Neural progenitor cell (in vitro differentiated cells): ENCODE data around the gene NDUFS2. TPM values are rescaled to one million over a fixed set of nuclear protein-coding genes. Genes with fewer than 3 reads are reported as not detected.

Experiments
- DNase-seq: peaks from one replicate; pipeline ENCODE4 v3.0.0-alpha.2; 2016; ENCODE audit warnings: low spot score
- H2AFZ ChIP-seq: fragments of 200-600 bp; sonication (generic); replicated peaks from 2 replicates; pipeline ENCODE4 v1.6.1; 2016; ENCODE audit warnings: antibody characterized with exemption
- H3F3A ChIP-seq: fragments of 200-600 bp; sonication (generic); 2 replicates; pipeline ENCODE4 v1.6.1; 2016; ENCODE audit warnings: antibody characterized with exemption, low read depth
- H3K27ac ChIP-seq: fragments of 200-600 bp; sonication (generic); 2 replicates; pipeline ENCODE4 v1.5.1; 2016; ENCODE audit warnings: mild to moderate bottlenecking
- H3K27me3 ChIP-seq: fragments of 200-600 bp; sonication (generic); 2 replicates; pipeline ENCODE4 v1.6.1; 2016; ENCODE audit warnings: mild to moderate bottlenecking, moderate library complexity
- H3K36me3 ChIP-seq: fragments of 200-600 bp; sonication (generic); 2 replicates; pipeline ENCODE4 v1.5.1; 2016
- H3K4me1 ChIP-seq: fragments of 200-600 bp; sonication (generic); 2 replicates; pipeline ENCODE4 v1.6.1; 2016; ENCODE audit warnings: mixed run types
- H3K4me2 ChIP-seq: fragments of 200-600 bp; sonication (generic); 2 replicates; pipeline ENCODE4 v1.6.1; 2016
- H3K4me3 ChIP-seq: fragments of 200-600 bp; sonication (generic); 2 replicates; pipeline ENCODE4 v1.5.1; 2016
- H3K79me2 ChIP-seq: fragments of 200-600 bp; sonication (generic); 2 replicates; pipeline ENCODE4 v1.6.1; 2016; ENCODE audit warnings: low read depth
- H3K9ac ChIP-seq: fragments of 200-600 bp; sonication (generic); 2 replicates; pipeline ENCODE4 v1.6.1; 2016
- H3K9me3 ChIP-seq: fragments of 200-600 bp; sonication (generic); 2 replicates; pipeline ENCODE4 v1.5.1; 2016; ENCODE audit warnings: low read depth
- H4K20me1 ChIP-seq: fragments of 200-600 bp; sonication (generic); 2 replicates; pipeline ENCODE4 v1.6.1; 2016; ENCODE audit warnings: low read depth
- H3K27ac Mint-ChIP-seq: 3 replicates; pipeline ENCODE4 v1.8.0; 2021; ENCODE audit warnings: mixed read lengths
- H3K27me3 Mint-ChIP-seq: 2 replicates; pipeline ENCODE4 v1.8.0; 2022; ENCODE audit warnings: low read depth, mild to moderate bottlenecking, inconsistent platforms, moderate library complexity, mixed read lengths; ENCODE audit not compliant: insufficient read depth
- H3K36me3 Mint-ChIP-seq: 3 replicates; pipeline ENCODE4 v1.8.0; 2021; ENCODE audit warnings: mixed read lengths
- H3K4me1 Mint-ChIP-seq: 3 replicates; pipeline ENCODE4 v1.8.0; 2021; ENCODE audit warnings: mixed read lengths
- H3K4me3 Mint-ChIP-seq: 3 replicates; pipeline ENCODE4 v1.8.0; 2021; ENCODE audit warnings: mild to moderate bottlenecking, moderate library complexity, mixed read lengths
- H3K9me3 Mint-ChIP-seq: 3 replicates; pipeline ENCODE4 v1.8.0; 2020; ENCODE audit warnings: mixed read lengths
- CTCF ChIP-seq: fragments of 200-600 bp; sonication (generic); IDR thresholded peaks from 2 replicates; pipeline ENCODE4 v1.5.1; 2017; ENCODE audit warnings: antibody characterized with exemption, mild to moderate bottlenecking
- EZH2 ChIP-seq: fragments of 200-600 bp; sonication (generic); IDR thresholded peaks from 2 replicates; pipeline ENCODE4 v1.6.1; 2017; ENCODE audit warnings: antibody characterized with exemption, mild to moderate bottlenecking, moderate library complexity
- EZH2phosphoT487 ChIP-seq: fragments of 200-600 bp; sonication (generic); IDR thresholded peaks from 2 replicates; pipeline ENCODE4 v1.6.1; 2017; ENCODE audit warnings: antibody characterized with exemption
- total RNA-seq: library from RNA; depleted of rRNA; stranded (reverse); fragments of >200 nt; gene quantifications from 2 replicates; pipeline ENCODE4 v1.2.3, GENCODE V29; 2015; ENCODE audit warnings: low replicate concordance

NDUFS2 gene
- total RNA-seq, 1 donor from 2014 or later, result 107 TPM

DNA sequence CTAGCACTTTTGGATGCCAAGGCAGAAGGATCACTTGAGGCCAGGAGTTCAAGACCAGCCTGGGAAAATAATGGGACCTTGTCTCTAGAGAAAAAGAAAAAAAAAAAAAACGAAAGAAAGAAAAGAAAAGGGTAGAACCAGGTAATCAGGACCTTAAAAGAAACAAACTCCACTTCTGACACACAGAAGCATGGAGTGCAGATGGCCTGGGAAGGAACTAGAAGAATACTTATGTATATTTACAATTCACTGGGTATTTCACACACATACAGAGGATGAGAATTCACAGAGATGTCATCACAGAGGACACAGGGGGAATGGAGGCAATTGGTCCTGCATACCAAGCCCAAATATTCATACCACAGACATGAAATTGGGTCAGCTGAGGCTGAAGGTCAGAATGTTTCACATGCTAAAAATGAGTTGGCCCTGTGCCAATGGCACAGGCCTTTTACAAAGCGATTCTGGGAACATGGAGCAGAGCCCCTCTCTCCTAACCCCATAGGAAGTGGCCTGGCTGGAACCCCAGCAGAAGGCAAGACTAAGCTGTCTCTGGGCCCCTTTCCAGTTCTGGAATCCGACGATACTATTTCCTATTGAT, 29.3 kb upstream of the NDUFS2 start:
- Mint-ChIP-seq H3K27ac (no peak overlapping the region), H3K27me3 (no peaks in the 10 kb centered on the region), H3K4me3 (no peak overlapping the region), H3K9me3 (no peaks in the 10 kb centered on the region), H3K4me1 (peaks cover 24% of the 10 kb centered on the region), H3K36me3 (peaks cover 33% of the 10 kb centered on the region)
- peaks cover 5% of the 10 kb centered on the region for H3F3A ChIP-seq
- H3K4me2 ChIP-seq, result no peak overlapping the region
- H3K79me2 ChIP-seq, result no peaks in the 10 kb centered on the region
- DNase-seq, result no peak
- no peaks in the 10 kb centered on the region for H3K36me3 ChIP-seq
- H3K4me3 ChIP-seq, result no peak overlapping the region
- H3K9ac ChIP-seq, result no peak overlapping the region
- H3K4me1 ChIP-seq, result no peaks in the 10 kb centered on the region
- TF ChIP-seq CTCF (no peak), EZH2phosphoT487 (no peak), EZH2 (no peak)
- no peaks in the 10 kb centered on the region for H4K20me1 ChIP-seq
- H3K27ac ChIP-seq, result no peak overlapping the region
- no peak overlapping the region for H2AFZ ChIP-seq
- no peaks in the 10 kb centered on the region for H3K9me3 ChIP-seq
- H3K27me3 ChIP-seq, result peaks cover under 1% of the 10 kb centered on the region

DNA sequence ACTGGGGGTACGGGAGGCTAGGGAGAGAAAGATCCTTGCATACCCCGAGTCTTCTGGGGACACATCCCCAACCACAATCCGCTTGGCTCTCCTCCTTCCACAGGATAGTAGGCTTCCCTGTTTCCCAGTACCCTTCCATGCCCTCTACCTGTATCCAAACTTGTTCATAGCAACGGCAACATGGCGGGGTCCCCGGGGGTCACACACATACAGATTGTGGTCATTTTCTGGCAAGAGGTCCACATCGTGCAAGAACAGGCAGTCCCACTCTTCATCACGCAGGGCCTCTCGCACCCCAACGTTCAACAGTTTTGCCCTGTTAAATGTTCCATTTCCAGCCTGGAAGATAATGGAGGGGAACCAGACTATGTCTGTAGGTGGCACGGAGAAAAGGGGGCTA, 28.5 kb upstream of the NDUFS2 start:
- peaks cover 10% of the 10 kb centered on the region for H3F3A ChIP-seq
- no peaks in the 10 kb centered on the region for H3K36me3 ChIP-seq
- H2AFZ ChIP-seq, result no peak overlapping the region
- H3K9me3 ChIP-seq, result no peaks in the 10 kb centered on the region
- Mint-ChIP-seq H3K4me3 (peak overlapping the region; percentile 11), H3K4me1 (peaks cover 24% of the 10 kb centered on the region), H3K27ac (no peak overlapping the region), H3K27me3 (no peaks in the 10 kb centered on the region), H3K9me3 (no peaks in the 10 kb centered on the region), H3K36me3 (peaks cover 29% of the 10 kb centered on the region)
- H3K4me1 ChIP-seq, result no peaks in the 10 kb centered on the region
- DNase-seq, result no peak
- H3K4me3 ChIP-seq, result no peak overlapping the region
- H3K79me2 ChIP-seq, result no peaks in the 10 kb centered on the region
- H4K20me1 ChIP-seq, result no peaks in the 10 kb centered on the region
- H3K9ac ChIP-seq, result no peak overlapping the region
- no peak overlapping the region for H3K4me2 ChIP-seq
- TF ChIP-seq CTCF, result no peak
- TF ChIP-seq EZH2phosphoT487, result no peak
- no peak for TF ChIP-seq EZH2
- peaks cover 9% of the 10 kb centered on the region for H3K27me3 ChIP-seq
- H3K27ac ChIP-seq, result no peak overlapping the region

- Mint-ChIP-seq H3K36me3 (peaks cover 25% of the 10 kb centered on the region), H3K4me1 (peaks cover 24% of the 10 kb centered on the region), H3K4me3 (peak overlapping the region; percentile 99), H3K9me3 (no peaks in the 10 kb centered on the region), H3K27me3 (no peaks in the 10 kb centered on the region), H3K27ac (no peak overlapping the region)
- Histone ChIP-seq H3K79me2 (no peaks in the 10 kb centered on the region), H3F3A (peaks cover 10% of the 10 kb centered on the region), H3K27ac (no peak overlapping the region), H2AFZ (no peak overlapping the region), H3K4me2 (no peak overlapping the region), H3K9me3 (no peaks in the 10 kb centered on the region), H3K4me3 (no peak overlapping the region), H3K4me1 (no peaks in the 10 kb centered on the region), H4K20me1 (no peaks in the 10 kb centered on the region), H3K9ac (no peak overlapping the region), H3K36me3 (no peaks in the 10 kb centered on the region), H3K27me3 (peaks cover 10% of the 10 kb centered on the region)
- no peak for DNase-seq
- TF ChIP-seq EZH2phosphoT487, result no peak
- no peak for TF ChIP-seq EZH2
- no peak for TF ChIP-seq CTCF
These were observed 27.3 kb upstream of the NDUFS2 start for GRCh38 chr1:161174911-161175310.
